H9 (cell line): ENCODE results near the gene EPHA1. TPM values are rescaled to one million over a fixed set of nuclear protein-coding genes. Genes with fewer than 3 reads are reported as not detected.

Experiments used
- DNase-seq: peaks from one replicate; pipeline ENCODE4 v3.0.0-alpha.2; 2017
- H2AFZ ChIP-seq: one replicate; pipeline ENCODE4 v1.6.1; 2013; ENCODE audit warnings: mild to moderate bottlenecking, low read length, control low read depth, moderate library complexity
- H2AK5ac ChIP-seq: 2 replicates; pipeline ENCODE4 v1.6.1; 2013; ENCODE audit warnings: low read length, control low read depth, mixed read lengths; ENCODE audit not compliant: insufficient read length
- H2BK120ac ChIP-seq: one replicate; pipeline ENCODE4 v1.6.1; 2013; ENCODE audit warnings: low read depth, mild to moderate bottlenecking, low read length, control low read depth, inconsistent platforms; ENCODE audit not compliant: poor library complexity, severe bottlenecking
- H2BK12ac ChIP-seq: 2 replicates; pipeline ENCODE4 v1.6.1; 2013; ENCODE audit warnings: low read length, control low read depth, mixed read lengths, low read depth; ENCODE audit not compliant: insufficient read length
- H2BK15ac ChIP-seq: 2 replicates; pipeline ENCODE4 v1.6.1; 2013; ENCODE audit warnings: low read depth, low read length, control low read depth
- H2BK20ac ChIP-seq: one replicate; pipeline ENCODE4 v1.6.1; 2013; ENCODE audit warnings: low read depth, mild to moderate bottlenecking, low read length, control low read depth, inconsistent platforms; ENCODE audit not compliant: poor library complexity, severe bottlenecking
- H2BK5ac ChIP-seq: 2 replicates; pipeline ENCODE4 v1.6.1; 2013; ENCODE audit warnings: low read length, control low read depth, mixed read lengths; ENCODE audit not compliant: insufficient read length
- H3K14ac ChIP-seq: 2 replicates; pipeline ENCODE4 v1.6.1; 2013; ENCODE audit warnings: low read length, control low read depth; ENCODE audit not compliant: insufficient read depth
- H3K18ac ChIP-seq: 2 replicates; pipeline ENCODE4 v1.6.1; 2013; ENCODE audit warnings: low read depth, mild to moderate bottlenecking, mixed read lengths, low read length, control low read depth; ENCODE audit not compliant: insufficient read length
- H3K23ac ChIP-seq: 2 replicates; pipeline ENCODE4 v1.6.1; 2013; ENCODE audit warnings: low read length, control low read depth, mixed read lengths, low read depth; ENCODE audit not compliant: insufficient read length
- H3K23me2 ChIP-seq: 2 replicates; pipeline ENCODE4 v1.6.1; 2013; ENCODE audit warnings: low read depth, mild to moderate bottlenecking, mixed read lengths, low read length, control low read depth; ENCODE audit not compliant: insufficient read length, poor library complexity, severe bottlenecking
- H3K27ac ChIP-seq: 2 replicates; pipeline ENCODE4 v1.5.1; 2013; ENCODE audit warnings: low read length, control low read depth, mixed read lengths, low read depth; ENCODE audit not compliant: insufficient read length
- H3K27me3 ChIP-seq: 2 replicates; pipeline ENCODE4 v1.6.1; 2013; ENCODE audit warnings: low read length, control low read depth, inconsistent platforms; ENCODE audit not compliant: insufficient read depth
- H3K4ac ChIP-seq: 2 replicates; pipeline ENCODE4 v1.6.1; 2013; ENCODE audit warnings: low read depth, mild to moderate bottlenecking, control low read depth, inconsistent platforms, low read length, moderate library complexity
- H3K4me1 ChIP-seq: 2 replicates; pipeline ENCODE4 v1.6.1; 2013; ENCODE audit warnings: low read length, control low read depth, inconsistent platforms; ENCODE audit not compliant: insufficient read depth
- H3K4me2 ChIP-seq: 2 replicates; pipeline ENCODE4 v1.6.1; 2013; ENCODE audit warnings: low read length, control low read depth, mixed read lengths; ENCODE audit not compliant: insufficient read length, insufficient read depth
- H3K56ac ChIP-seq: 2 replicates; pipeline ENCODE4 v1.6.1; 2013; ENCODE audit warnings: low read depth, mild to moderate bottlenecking, mixed read lengths, low read length, control low read depth; ENCODE audit not compliant: insufficient read length
- H3K79me1 ChIP-seq: 2 replicates; pipeline ENCODE4 v1.6.1; 2013; ENCODE audit warnings: low read depth, mild to moderate bottlenecking, moderate library complexity, low read length, control low read depth, inconsistent platforms; ENCODE audit not compliant: insufficient read depth, poor library complexity, severe bottlenecking
- H3K79me2 ChIP-seq: 2 replicates; pipeline ENCODE4 v1.6.1; 2013; ENCODE audit warnings: low read length, control low read depth, inconsistent platforms; ENCODE audit not compliant: insufficient read depth
- H3K9ac ChIP-seq: 2 replicates; pipeline ENCODE4 v1.6.1; 2013; ENCODE audit warnings: low read length, control low read depth, mixed read lengths; ENCODE audit not compliant: insufficient read length; ENCODE audit errors: extremely low read depth
- H3K9me3 ChIP-seq: one replicate; pipeline ENCODE4 v1.6.1; 2013; ENCODE audit warnings: low read depth, low read length, inconsistent platforms; ENCODE audit not compliant: control insufficient read depth
- H3T11ph ChIP-seq: one replicate; pipeline ENCODE4 v1.6.1; 2013; ENCODE audit warnings: mild to moderate bottlenecking, low read length, control low read depth, inconsistent platforms
- H4K20me1 ChIP-seq: one replicate; pipeline ENCODE4 v1.6.1; 2013; ENCODE audit not compliant: control insufficient read depth, insufficient read length, insufficient read depth
- H4K5ac ChIP-seq: 2 replicates; pipeline ENCODE4 v1.6.1; 2013; ENCODE audit warnings: low read depth, mild to moderate bottlenecking, mixed read lengths, low read length, control low read depth; ENCODE audit not compliant: insufficient read length
- H4K8ac ChIP-seq: replicated peaks from 2 replicates; pipeline ENCODE4 v1.6.1; 2013; ENCODE audit warnings: low read length, control low read depth, mixed read lengths, low read depth; ENCODE audit not compliant: insufficient read length
- H4K91ac ChIP-seq: 2 replicates; pipeline ENCODE4 v1.6.1; 2013; ENCODE audit warnings: low read depth, mild to moderate bottlenecking, moderate library complexity, mixed read lengths, low read length, control low read depth; ENCODE audit not compliant: insufficient read length
- H3K27ac Mint-ChIP-seq, 3 experiments: 2 replicates in 2 of 3; 3 replicates in 1 of 3; pipeline ENCODE4 v1.8.0; 2020 to 2021; ENCODE audit warnings: mixed read lengths in 3 of 3, mild to moderate bottlenecking in 1 of 3, moderate library complexity in 1 of 3
- H3K27me3 Mint-ChIP-seq: 2 replicates; pipeline ENCODE4 v1.8.0; 2021; ENCODE audit warnings: low read depth, mild to moderate bottlenecking, moderate library complexity, mixed read lengths
- H3K36me3 Mint-ChIP-seq, 3 experiments: 2 replicates in 2 of 3; 3 replicates in 1 of 3; pipeline ENCODE4 v1.8.0; 2020 to 2021; ENCODE audit warnings: low read depth in 3 of 3, mixed read lengths in 3 of 3; ENCODE audit not compliant: insufficient read depth in 1 of 3
- H3K4me1 Mint-ChIP-seq, 2 experiments: 2 replicates each; pipeline ENCODE4 v1.8.0; 2020; ENCODE audit warnings: mixed read lengths in 2 of 2
- H3K4me3 Mint-ChIP-seq, 2 experiments: 2 replicates in 1 of 2; 3 replicates in 1 of 2; pipeline ENCODE4 v1.8.0; 2020 to 2021; ENCODE audit warnings: mild to moderate bottlenecking in 2 of 2, mixed read lengths in 2 of 2, moderate library complexity in 1 of 2
- H3K9me3 Mint-ChIP-seq, 2 experiments: 2 replicates in 1 of 2; 3 replicates in 1 of 2; pipeline ENCODE4 v1.8.0; 2020; ENCODE audit warnings: mild to moderate bottlenecking in 2 of 2, mixed read lengths in 2 of 2, moderate library complexity in 1 of 2
- CTCF ChIP-seq: fragments of 200-600 bp; sonication (generic); conservative IDR thresholded peaks from 3 replicates; pipeline ENCODE4 v1.8.0; 2021; ENCODE audit warnings: antibody characterized with exemption, mild to moderate bottlenecking
- WGBS: extraction: QIAGEN DNeasy Blood & Tissue Kit; methylation state at CpG from one replicate; pipeline ENCODE4 v1.1.7; 2013; ENCODE audit warnings: missing lambda C conversion rate, low lambda C conversion rate, mixed read lengths; ENCODE audit not compliant: insufficient read length; ENCODE audit errors: extremely low coverage; 5-methylcytosine and 5-hydroxymethylcytosine counted together
- total RNA-seq: library from RNA; stranded (reverse); gene quantifications from 2 replicates; pipeline ENCODE4 v1.2.1, GENCODE V29; 2021

The EPHA1 gene
- total RNA-seq, 1 experiment from 2014 or later = 109 TPM

GRCh38 chr7:143455942-143456341, 47.3 kb upstream of the EPHA1 start:
- Histone ChIP-seq H3K23ac (no peak overlapping the region), H3K4ac (no peak overlapping the region), H2BK120ac (no peak overlapping the region), H4K20me1 (no peaks in the 10 kb centered on the region), H3K56ac (no peak overlapping the region), H3K18ac (no peak overlapping the region), H4K5ac (no peak overlapping the region), H3K14ac (no peak overlapping the region), H2BK20ac (no peak overlapping the region), H3K4me1 (no peaks in the 10 kb centered on the region), H2AFZ (no peak overlapping the region), H3K79me1 (no peaks in the 10 kb centered on the region), H3K79me2 (no peaks in the 10 kb centered on the region), H3K27ac (no peak overlapping the region), H3K9me3 (no peaks in the 10 kb centered on the region), H3K27me3 (no peaks in the 10 kb centered on the region), H3K4me2 (no peak overlapping the region), H2BK12ac (no peak overlapping the region), H2BK15ac (no peak overlapping the region), H2AK5ac (no peak overlapping the region), H2BK5ac (no peak overlapping the region), H3T11ph (no peak overlapping the region), H3K9ac (no peak overlapping the region), H3K23me2 (no peaks in the 10 kb centered on the region), H4K91ac (no peak overlapping the region), H4K8ac (no peak overlapping the region)
- H3K4me3 Mint-ChIP-seq = no peak overlapping the region
- H3K4me1 Mint-ChIP-seq = peaks cover 4% of the 10 kb centered on the region in 2 experiments; a peak in 2 of 4 replicates
- no peak for DNase-seq
- H3K9me3 Mint-ChIP-seq = peaks cover 2 to 6% of the 10 kb centered on the region in 2 experiments; a peak in 4 of 5 replicates
- H3K27ac Mint-ChIP-seq = no peak overlapping the region
- no peak for TF ChIP-seq CTCF
- H3K27me3 Mint-ChIP-seq = no peaks in the 10 kb centered on the region; the same call in 1 of the 2 replicates
- H3K36me3 Mint-ChIP-seq = peaks cover 0 to 5% (median 2%) of the 10 kb centered on the region in 3 experiments; a peak in 4 of 7 replicates
- WGBS = no CpG with 5 or more reads among the region's 4 CpGs
